ENCODE results near the gene DYNLT2.
"Not testable (repeated sequence)": the region's sequence is repeated elsewhere in the genome, so short reads cannot be mapped to it uniquely, and the experiment has no call there.

Gene DYNLT2

GRCh38 chr6:169783971-169784820, 32.8 kb upstream of the DYNLT2 start:
- DNase-seq (ENCODE audit: low read depth) = no peak

- DNase-seq (ENCODE audit: low read depth) = no peak
Measured at GRCh38 chr6:169783401-169783800, 32.0 kb upstream of the DYNLT2 start.

- no peak for DNase-seq (ENCODE audit: low read depth)
Measured at GRCh38 chr6:169782966-169783365, 31.6 kb upstream of the DYNLT2 start.

GRCh38 chr6:169780571-169781091, 29.3 kb upstream of the DYNLT2 start:
- peak; percentile 83 for DNase-seq (ENCODE audit: low read depth)

GRCh38 chr6:169779896-169780295, 28.5 kb upstream of the DYNLT2 start:
- no peak for DNase-seq (ENCODE audit: low read depth)

- no peak for DNase-seq (ENCODE audit: low read depth)
Measured at GRCh38 chr6:169779092-169779815, 27.9 kb upstream of the DYNLT2 start.

- DNase-seq (ENCODE audit: low read depth) = no peak
Measured at GRCh38 chr6:169778646-169779045, 27.3 kb upstream of the DYNLT2 start.

- no peak for DNase-seq (ENCODE audit: low read depth)
Measured at GRCh38 chr6:169777896-169778295, 26.5 kb upstream of the DYNLT2 start.

GRCh38 chr6:169776379-169776778, 25.0 kb upstream of the DYNLT2 start:
- DNase-seq (ENCODE audit: low read depth) = no peak

GRCh38 chr6:169775321-169775720, 23.9 kb upstream of the DYNLT2 start:
- DNase-seq (ENCODE audit: low read depth) = no peak

GRCh38 chr6:169774347-169774746, 23.0 kb upstream of the DYNLT2 start:
- no peak for DNase-seq (ENCODE audit: low read depth)

GRCh38 chr6:169766921-169767736, 15.8 kb upstream of the DYNLT2 start:
- no peak for DNase-seq (ENCODE audit: low read depth)

GRCh38 chr6:169766232-169766631, 14.9 kb upstream of the DYNLT2 start:
- peak; percentile 67 for DNase-seq (ENCODE audit: low read depth)

- not testable (repeated sequence) for DNase-seq (ENCODE audit: low read depth)
Measured at GRCh38 chr6:169765789-169766188, 14.4 kb upstream of the DYNLT2 start.

- DNase-seq (ENCODE audit: low read depth) = peak; percentile 28
Measured at GRCh38 chr6:169763881-169764280, 12.5 kb upstream of the DYNLT2 start.

GRCh38 chr6:169763308-169763707, 11.9 kb upstream of the DYNLT2 start:
- DNase-seq (ENCODE audit: low read depth) = no peak

GRCh38 chr6:169755162-169755561, 3.8 kb upstream of the DYNLT2 start:
- no peak for DNase-seq (ENCODE audit: low read depth)

GRCh38 chr6:169752074-169752623, 777 bp upstream of the DYNLT2 start:
- no peak for DNase-seq (ENCODE audit: low read depth)

- no peak for DNase-seq (ENCODE audit: low read depth)
Measured at GRCh38 chr6:169746556-169746955, 4.8 kb downstream of the DYNLT2 start.

- no peak for DNase-seq (ENCODE audit: low read depth)
Measured at GRCh38 chr6:169745405-169745804, 6.0 kb downstream of the DYNLT2 start.

- no peak for DNase-seq (ENCODE audit: low read depth)
Measured at GRCh38 chr6:169741344-169741743, 10.0 kb downstream of the DYNLT2 start.

- no peak for DNase-seq (ENCODE audit: low read depth)
Measured at GRCh38 chr6:169738976-169739529, 12.3 kb downstream of the DYNLT2 start.

Measured in iris pigment epithelial cell (primary cell).